HepG2 (cell line): ENCODE measurements around the gene RNH1. TPM values are rescaled to one million over a fixed set of nuclear protein-coding genes. Genes with fewer than 3 reads are reported as not detected.
A peak's percentile ranks its signal among the peaks of the same experiment; 100 is the strongest.

Experiments used
- BORCS8-MEF2B ChIP-seq: sonication (generic); formaldehyde crosslinking; IDR thresholded peaks from 2 replicates; pipeline ENCODE4 v1.8.0; 2022; ENCODE audit warnings: mild to moderate bottlenecking, missing genetic modification reagents
- CHCHD3 ChIP-seq: sonication (generic); formaldehyde crosslinking; IDR thresholded peaks from 2 replicates; pipeline ENCODE4 v1.8.0; 2022; ENCODE audit warnings: mild to moderate bottlenecking, missing genetic modification reagents, moderate library complexity
- CTCF ChIP-seq: sonication (generic); formaldehyde crosslinking; IDR thresholded peaks from 2 replicates; pipeline ENCODE4 v1.5.0; 2020; ENCODE audit warnings: mild to moderate bottlenecking, missing genetic modification reagents, moderate library complexity
- DR1 ChIP-seq: sonication (generic); formaldehyde crosslinking; IDR thresholded peaks from 2 replicates; pipeline ENCODE4 v1.8.0; 2021; ENCODE audit warnings: mild to moderate bottlenecking, missing genetic modification reagents, inconsistent platforms
- EEA1 ChIP-seq: sonication (generic); formaldehyde crosslinking; IDR thresholded peaks from 2 replicates; pipeline ENCODE4 v1.5.1; 2020; ENCODE audit warnings: mild to moderate bottlenecking, missing genetic modification reagents, borderline replicate concordance
- HOXA7 ChIP-seq: sonication (generic); formaldehyde crosslinking; IDR thresholded peaks from 2 replicates; pipeline ENCODE4 v1.8.1; 2022; ENCODE audit warnings: mild to moderate bottlenecking, missing genetic modification reagents, moderate library complexity
- IRF2 ChIP-seq: IDR thresholded peaks from 2 replicates; pipeline ENCODE4 v1.6.1; 2018; ENCODE audit warnings: missing genetic modification reagents, missing compliant biosample characterization
- KAT2B ChIP-seq: fragments of 150-350 bp; IDR thresholded peaks from 2 replicates; pipeline ENCODE4 v1.6.1; 2014; ENCODE audit warnings: low read depth, low read length, borderline replicate concordance
- KLF16 ChIP-seq, 2 experiments: sonication (generic) in 1 of 2; formaldehyde crosslinking in 1 of 2; IDR thresholded peaks; 2 replicates each; pipeline versions ENCODE4 v1.6.1 to v1.8.0; 2016 to 2023; ENCODE audit warnings: missing genetic modification reagents in 2 of 2, missing compliant biosample characterization in 1 of 2
- KLF6 ChIP-seq: IDR thresholded peaks from 2 replicates; pipeline ENCODE4 v1.8.0; 2016; ENCODE audit warnings: missing biosample characterization, missing genetic modification reagents
- NFE2L2 ChIP-seq: fragments of 150-350 bp; IDR thresholded peaks from 2 replicates; pipeline ENCODE4 v1.6.1; 2014; ENCODE audit warnings: low read length
- NFIB ChIP-seq: sonication (generic); formaldehyde crosslinking; IDR thresholded peaks from 2 replicates; pipeline ENCODE4 v1.9.0; 2021; ENCODE audit warnings: missing genetic modification reagents, mild to moderate bottlenecking, borderline replicate concordance
- NR3C1 ChIP-seq: sonication (generic); formaldehyde crosslinking; IDR thresholded peaks from 2 replicates; pipeline ENCODE4 v1.4.0; 2020; ENCODE audit warnings: missing genetic modification reagents
- REL ChIP-seq: sonication (generic); formaldehyde crosslinking; conservative IDR thresholded peaks from 2 replicates; pipeline ENCODE4 v1.8.0; 2022; ENCODE audit warnings: mild to moderate bottlenecking, missing genetic modification reagents, moderate library complexity
- SALL2 ChIP-seq: sonication (generic); formaldehyde crosslinking; IDR thresholded peaks from 2 replicates; pipeline ENCODE4 v1.8.1; 2023; ENCODE audit warnings: mild to moderate bottlenecking, missing genetic modification reagents, inconsistent platforms
- SATB2 ChIP-seq: sonication (generic); formaldehyde crosslinking; IDR thresholded peaks from 2 replicates; pipeline ENCODE4 v1.5.0; 2020; ENCODE audit warnings: missing genetic modification reagents
- SRSF1 ChIP-seq: fragments of 200-400 bp; formaldehyde crosslinking; optimal IDR thresholded peaks from 2 replicates; pipeline ENCODE3; 2017; ENCODE audit warnings: mild to moderate bottlenecking, low read depth, low read length, moderate library complexity
- YEATS2 ChIP-seq: sonication (generic); formaldehyde crosslinking; IDR thresholded peaks from 2 replicates; pipeline ENCODE4 v1.4.0; 2020; ENCODE audit warnings: missing genetic modification reagents, borderline replicate concordance
- ZFP36L2 ChIP-seq: sonication (generic); formaldehyde crosslinking; IDR thresholded peaks from 2 replicates; pipeline ENCODE4 v1.4.0; 2020; ENCODE audit warnings: missing genetic modification reagents
- ZNF235 ChIP-seq: sonication (generic); formaldehyde crosslinking; IDR thresholded peaks from 2 replicates; pipeline ENCODE4 v1.8.1; 2023; ENCODE audit warnings: mild to moderate bottlenecking, missing genetic modification reagents, borderline replicate concordance
- ZNF343 ChIP-seq: sonication (generic); formaldehyde crosslinking; IDR thresholded peaks from 2 replicates; pipeline ENCODE4 v1.4.0; 2020; ENCODE audit warnings: mild to moderate bottlenecking, missing genetic modification reagents
- ZNF549 ChIP-seq: sonication (generic); formaldehyde crosslinking; IDR thresholded peaks from 2 replicates; pipeline ENCODE4 v1.5.0; 2020; ENCODE audit warnings: missing genetic modification reagents
- ZNF652 ChIP-seq: IDR thresholded peaks from 2 replicates; pipeline ENCODE4 v1.6.1; 2016; ENCODE audit warnings: low read depth, borderline replicate concordance
- polyA plus RNA-seq, 8 experiments: library from polyadenylated mRNA; depleted of rRNA in 3 of 8; stranded (reverse) in 7 of 8; unstranded in 1 of 8; fragments of >200 nt; fragmentation: Illumina TruSeq in 4 of 8; extraction: Trizol in 4 of 8; gene quantifications; 2 replicates each; pipeline versions ENCODE4 v1.2.1 to v1.2.3, GENCODE V29; 2011 to 2016; ENCODE audit warnings: low read depth in 4 of 8, missing spikeins in 1 of 8, mixed read lengths in 1 of 8; ENCODE audit not compliant: insufficient read depth in 1 of 8
- total RNA-seq, 5 experiments: library from RNA; depleted of rRNA; stranded (reverse); fragments of >200 nt; fragmentation: Illumina TruSeq; extraction: Trizol; gene quantifications; 2 replicates each; pipeline ENCODE4 v1.2.3, GENCODE V29; 2016; ENCODE audit warnings: low read depth in 1 of 5
- TF ChIP-seq, protein P1 (sequence below): sonication (generic); formaldehyde crosslinking; IDR thresholded peaks from 2 replicates; pipeline ENCODE4 v1.4.0; 2020; ENCODE audit warnings: missing genetic modification reagents, low read depth, mild to moderate bottlenecking, borderline replicate concordance
- TF ChIP-seq, protein P2 (sequence below): sonication (generic); formaldehyde crosslinking; IDR thresholded peaks from 2 replicates; pipeline ENCODE4 v1.4.0; 2020; ENCODE audit warnings: missing genetic modification reagents

The RNH1 gene
- total and polyA plus RNA-seq, 2 of the 13 experiments (the other 11 are each of a cell fraction or from before 2014, with no cell fraction given): 36.0 to 74.1 TPM

DNA sequence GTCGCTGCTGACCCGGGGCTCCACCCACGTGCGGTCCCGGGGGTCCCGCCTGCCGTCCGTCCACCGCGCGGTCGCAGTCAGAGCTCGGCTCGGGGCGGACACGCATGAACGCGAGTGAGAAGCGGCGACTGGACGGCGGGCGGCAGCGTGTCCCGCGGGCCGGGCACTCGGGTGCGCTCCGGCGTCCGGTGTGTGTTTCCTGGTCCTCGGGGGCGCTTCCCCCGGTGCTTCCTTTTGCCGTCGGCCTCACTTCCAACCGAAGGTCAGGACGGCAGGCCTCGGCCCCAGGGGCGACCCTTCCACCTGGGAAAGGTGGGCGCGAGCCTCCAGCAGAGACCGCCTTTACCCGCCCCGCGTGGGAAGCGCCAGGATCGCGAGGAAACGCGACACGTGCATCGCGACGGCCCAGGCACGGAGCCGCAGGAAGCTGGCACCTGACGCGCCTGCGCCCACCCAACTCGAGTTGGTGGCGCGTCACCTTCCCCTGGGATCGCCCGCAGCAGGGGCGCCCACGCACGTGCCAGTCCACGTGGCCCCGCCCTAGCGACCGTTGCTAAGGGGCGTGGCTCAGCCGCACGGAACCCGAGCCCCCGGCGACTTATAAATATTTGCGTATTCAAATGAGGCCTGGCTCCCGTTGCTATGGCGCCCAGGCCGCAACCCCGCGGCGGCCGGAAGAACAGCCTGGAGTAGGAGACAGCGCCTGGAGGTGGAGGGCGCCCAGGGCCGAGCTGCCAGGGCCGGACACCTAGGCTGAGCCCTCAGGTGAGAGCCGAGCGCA lies 30.0 kb upstream of the RNH1 start, which contains the start of gene LRRC56 (continued):
- TF ChIP-seq EEA1 (CRISPR knock-in tag) (no peak), SALL2 (CRISPR knock-in tag) (no peak), REL (CRISPR knock-in tag) (no peak), ZNF652 (CRISPR knock-in tag) (no peak), CTCF (CRISPR knock-in tag) (0 out of 2 replicates have a peak, but pooled peaks have one; percentile 26), DR1 (no peak), KLF6 (CRISPR knock-in tag) (no peak), HOXA7 (CRISPR knock-in tag) (no peak), ZFP36L2 (no peak), CHCHD3 (CRISPR knock-in tag) (no peak), NFIB (CRISPR knock-in tag) (no peak), NFE2L2 (no peak), NR3C1 (CRISPR knock-in tag) (no peak), YEATS2 (CRISPR knock-in tag) (no peak), KLF16 (CRISPR knock-in tag; IDR thresholded peaks at IDR 0.05) (peak in 1 of 2 experiments; percentile 56; a peak in 1 of 4 replicates), ZNF235 (CRISPR knock-in tag) (no peak), ZNF549 (no peak), ZNF343 (CRISPR knock-in tag) (no peak), SATB2 (no peak), IRF2 (CRISPR knock-in tag) (no peak), BORCS8-MEF2B (no peak), KAT2B (no peak), SRSF1 (peak; percentile 42)
- TF ChIP-seq, protein P1, sequence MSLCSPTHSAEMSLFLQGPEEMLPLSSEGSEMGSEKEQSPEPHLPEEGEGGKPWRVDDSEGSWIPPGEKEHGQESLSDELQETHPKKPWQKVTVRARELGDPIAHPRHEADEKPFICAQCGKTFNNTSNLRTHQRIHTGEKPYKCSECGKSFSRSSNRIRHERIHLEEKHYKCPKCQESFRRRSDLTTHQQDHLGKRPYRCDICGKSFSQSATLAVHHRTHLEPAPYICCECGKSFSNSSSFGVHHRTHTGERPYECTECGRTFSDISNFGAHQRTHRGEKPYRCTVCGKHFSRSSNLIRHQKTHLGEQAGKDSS (CRISPR knock-in tag): 0 out of 2 replicates have a peak, but pooled peaks have one; percentile 6
- TF ChIP-seq, protein P2, sequence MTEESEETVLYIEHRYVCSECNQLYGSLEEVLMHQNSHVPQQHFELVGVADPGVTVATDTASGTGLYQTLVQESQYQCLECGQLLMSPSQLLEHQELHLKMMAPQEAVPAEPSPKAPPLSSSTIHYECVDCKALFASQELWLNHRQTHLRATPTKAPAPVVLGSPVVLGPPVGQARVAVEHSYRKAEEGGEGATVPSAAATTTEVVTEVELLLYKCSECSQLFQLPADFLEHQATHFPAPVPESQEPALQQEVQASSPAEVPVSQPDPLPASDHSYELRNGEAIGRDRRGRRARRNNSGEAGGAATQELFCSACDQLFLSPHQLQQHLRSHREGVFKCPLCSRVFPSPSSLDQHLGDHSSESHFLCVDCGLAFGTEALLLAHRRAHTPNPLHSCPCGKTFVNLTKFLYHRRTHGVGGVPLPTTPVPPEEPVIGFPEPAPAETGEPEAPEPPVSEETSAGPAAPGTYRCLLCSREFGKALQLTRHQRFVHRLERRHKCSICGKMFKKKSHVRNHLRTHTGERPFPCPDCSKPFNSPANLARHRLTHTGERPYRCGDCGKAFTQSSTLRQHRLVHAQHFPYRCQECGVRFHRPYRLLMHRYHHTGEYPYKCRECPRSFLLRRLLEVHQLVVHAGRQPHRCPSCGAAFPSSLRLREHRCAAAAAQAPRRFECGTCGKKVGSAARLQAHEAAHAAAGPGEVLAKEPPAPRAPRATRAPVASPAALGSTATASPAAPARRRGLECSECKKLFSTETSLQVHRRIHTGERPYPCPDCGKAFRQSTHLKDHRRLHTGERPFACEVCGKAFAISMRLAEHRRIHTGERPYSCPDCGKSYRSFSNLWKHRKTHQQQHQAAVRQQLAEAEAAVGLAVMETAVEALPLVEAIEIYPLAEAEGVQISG: no peak
